WTC11 (cell line): ENCODE data around the gene SLC19A2.

Source experiments
- EMX1 ChIP-seq: fragments of 250-450 bp; sonication (Bioruptor Pico); IDR thresholded peaks from 2 replicates; pipeline ENCODE4 v1.8.0; 2021; ENCODE audit warnings: mild to moderate bottlenecking
- FOXJ3 ChIP-seq: sonication (generic); formaldehyde crosslinking; IDR thresholded peaks from 2 replicates; pipeline ENCODE4 v1.9.0; 2021; ENCODE audit warnings: missing genetic modification reagents, mild to moderate bottlenecking, borderline replicate concordance
- FOXK1 ChIP-seq: sonication (generic); formaldehyde crosslinking; IDR thresholded peaks from 2 replicates; pipeline ENCODE4 v1.8.0; 2022; ENCODE audit warnings: mild to moderate bottlenecking, moderate library complexity, missing genetic modification reagents
- GABPB1 ChIP-seq: sonication (generic); formaldehyde crosslinking; IDR thresholded peaks from 2 replicates; pipeline ENCODE4 v1.8.1; 2023; ENCODE audit warnings: mild to moderate bottlenecking, missing genetic modification reagents
- JUN ChIP-seq: sonication (generic); formaldehyde crosslinking; IDR thresholded peaks from 2 replicates; pipeline ENCODE4 v1.8.0; 2023; ENCODE audit warnings: mild to moderate bottlenecking, missing genetic modification reagents
- NFE2L1 ChIP-seq: sonication (generic); formaldehyde crosslinking; IDR thresholded peaks from 2 replicates; pipeline ENCODE4 v1.8.1; 2023; ENCODE audit warnings: missing genetic modification reagents
- NFYB ChIP-seq: sonication (generic); formaldehyde crosslinking; conservative IDR thresholded peaks from 2 replicates; pipeline ENCODE4 v1.8.0; 2022; ENCODE audit warnings: low read depth, missing genetic modification reagents
- NR2C2 ChIP-seq: sonication (generic); formaldehyde crosslinking; IDR thresholded peaks from 2 replicates; pipeline ENCODE4 v1.8.0; 2022; ENCODE audit warnings: mild to moderate bottlenecking, missing genetic modification reagents
- ZNF138 ChIP-seq: sonication (generic); formaldehyde crosslinking; conservative IDR thresholded peaks from 2 replicates; pipeline ENCODE4 v1.8.1; 2022; ENCODE audit warnings: mild to moderate bottlenecking, moderate library complexity, missing genetic modification reagents
- TF ChIP-seq, protein P1 (sequence below): fragments of 200-600 bp; IDR thresholded peaks from 2 replicates; pipeline ENCODE4 v1.8.0; 2022; ENCODE audit warnings: antibody characterized with exemption
- TF ChIP-seq, protein P2 (sequence below): fragments of 250-450 bp; sonication (Bioruptor Pico); conservative IDR thresholded peaks from 2 replicates; pipeline ENCODE4 v1.9.0; 2021; ENCODE audit warnings: mild to moderate bottlenecking
- TF ChIP-seq, protein P3 (sequence below): sonication (generic); formaldehyde crosslinking; IDR thresholded peaks from 2 replicates; pipeline ENCODE4 v1.8.0; 2022; ENCODE audit warnings: mild to moderate bottlenecking, missing genetic modification reagents
- TF ChIP-seq, protein P4 (sequence below): sonication (generic); formaldehyde crosslinking; IDR thresholded peaks from 2 replicates; pipeline ENCODE4 v1.8.0; 2022; ENCODE audit warnings: mild to moderate bottlenecking, missing genetic modification reagents

DNA sequence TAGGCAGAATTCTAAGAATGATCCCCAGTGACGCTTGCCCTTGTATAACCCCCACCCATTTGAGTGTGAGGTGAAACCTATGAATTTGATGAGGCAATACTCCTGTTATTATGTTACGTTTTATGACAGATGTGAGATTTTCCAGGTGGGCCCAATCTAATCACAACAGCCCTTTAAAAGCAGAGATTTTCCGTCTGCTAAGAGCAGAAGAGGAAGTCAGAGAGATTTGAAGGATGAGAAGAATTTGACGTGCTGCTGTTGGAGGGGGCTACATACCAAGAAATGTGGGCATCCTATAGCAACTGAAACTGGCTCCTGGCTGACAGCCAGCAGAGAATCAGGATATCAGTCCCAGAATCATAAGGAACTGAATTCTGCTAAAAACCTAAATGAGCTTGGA, 2.4 kb upstream of the SLC19A2 start:
- TF ChIP-seq, protein P1, sequence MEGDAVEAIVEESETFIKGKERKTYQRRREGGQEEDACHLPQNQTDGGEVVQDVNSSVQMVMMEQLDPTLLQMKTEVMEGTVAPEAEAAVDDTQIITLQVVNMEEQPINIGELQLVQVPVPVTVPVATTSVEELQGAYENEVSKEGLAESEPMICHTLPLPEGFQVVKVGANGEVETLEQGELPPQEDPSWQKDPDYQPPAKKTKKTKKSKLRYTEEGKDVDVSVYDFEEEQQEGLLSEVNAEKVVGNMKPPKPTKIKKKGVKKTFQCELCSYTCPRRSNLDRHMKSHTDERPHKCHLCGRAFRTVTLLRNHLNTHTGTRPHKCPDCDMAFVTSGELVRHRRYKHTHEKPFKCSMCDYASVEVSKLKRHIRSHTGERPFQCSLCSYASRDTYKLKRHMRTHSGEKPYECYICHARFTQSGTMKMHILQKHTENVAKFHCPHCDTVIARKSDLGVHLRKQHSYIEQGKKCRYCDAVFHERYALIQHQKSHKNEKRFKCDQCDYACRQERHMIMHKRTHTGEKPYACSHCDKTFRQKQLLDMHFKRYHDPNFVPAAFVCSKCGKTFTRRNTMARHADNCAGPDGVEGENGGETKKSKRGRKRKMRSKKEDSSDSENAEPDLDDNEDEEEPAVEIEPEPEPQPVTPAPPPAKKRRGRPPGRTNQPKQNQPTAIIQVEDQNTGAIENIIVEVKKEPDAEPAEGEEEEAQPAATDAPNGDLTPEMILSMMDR: no peak
- TF ChIP-seq, protein P2, sequence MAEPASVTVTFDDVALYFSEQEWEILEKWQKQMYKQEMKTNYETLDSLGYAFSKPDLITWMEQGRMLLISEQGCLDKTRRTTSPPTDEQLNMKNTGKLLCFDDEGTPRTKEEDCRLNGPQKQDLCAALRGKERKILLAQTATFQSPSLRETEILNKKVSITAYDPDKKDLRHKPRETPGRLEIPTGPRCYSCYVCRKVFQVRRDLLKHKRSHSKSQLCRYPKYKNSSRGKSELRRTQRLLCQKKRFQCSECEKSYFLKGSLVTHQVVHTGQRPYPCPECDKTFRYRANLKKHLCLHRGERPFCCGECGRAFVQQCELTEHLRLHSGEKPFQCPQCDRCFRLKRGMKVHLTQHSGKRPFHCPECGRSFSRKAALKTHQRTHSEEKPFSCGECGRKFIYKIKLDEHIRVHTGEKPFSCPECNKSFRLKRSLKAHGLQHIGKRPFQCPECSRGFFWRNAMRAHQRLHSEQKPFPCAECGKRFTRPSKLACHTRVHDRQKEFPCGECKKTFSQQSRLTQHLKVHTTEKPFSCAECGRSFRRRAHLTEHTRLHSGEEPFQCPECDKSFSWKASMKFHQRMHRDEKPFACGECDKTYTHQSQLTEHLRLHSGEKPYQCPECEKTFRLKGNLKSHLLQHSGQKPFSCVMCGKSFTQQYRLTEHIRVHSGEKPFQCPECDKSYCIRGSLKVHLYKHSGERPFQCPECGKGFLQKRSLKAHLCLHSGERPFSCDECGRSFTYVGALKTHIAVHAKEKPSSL (CRISPR knock-in tag): no peak
- TF ChIP-seq, protein P3, sequence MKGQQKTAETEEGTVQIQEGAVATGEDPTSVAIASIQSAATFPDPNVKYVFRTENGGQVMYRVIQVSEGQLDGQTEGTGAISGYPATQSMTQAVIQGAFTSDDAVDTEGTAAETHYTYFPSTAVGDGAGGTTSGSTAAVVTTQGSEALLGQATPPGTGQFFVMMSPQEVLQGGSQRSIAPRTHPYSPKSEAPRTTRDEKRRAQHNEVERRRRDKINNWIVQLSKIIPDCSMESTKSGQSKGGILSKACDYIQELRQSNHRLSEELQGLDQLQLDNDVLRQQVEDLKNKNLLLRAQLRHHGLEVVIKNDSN: no peak
- no peak for TF ChIP-seq ZNF138
- no peak for TF ChIP-seq EMX1 (CRISPR knock-in tag)
- TF ChIP-seq JUN: no peak
- no peak for TF ChIP-seq NFYB (CRISPR knock-in tag)
- TF ChIP-seq FOXJ3: no peak
- TF ChIP-seq GABPB1: no peak
- TF ChIP-seq, protein P4, sequence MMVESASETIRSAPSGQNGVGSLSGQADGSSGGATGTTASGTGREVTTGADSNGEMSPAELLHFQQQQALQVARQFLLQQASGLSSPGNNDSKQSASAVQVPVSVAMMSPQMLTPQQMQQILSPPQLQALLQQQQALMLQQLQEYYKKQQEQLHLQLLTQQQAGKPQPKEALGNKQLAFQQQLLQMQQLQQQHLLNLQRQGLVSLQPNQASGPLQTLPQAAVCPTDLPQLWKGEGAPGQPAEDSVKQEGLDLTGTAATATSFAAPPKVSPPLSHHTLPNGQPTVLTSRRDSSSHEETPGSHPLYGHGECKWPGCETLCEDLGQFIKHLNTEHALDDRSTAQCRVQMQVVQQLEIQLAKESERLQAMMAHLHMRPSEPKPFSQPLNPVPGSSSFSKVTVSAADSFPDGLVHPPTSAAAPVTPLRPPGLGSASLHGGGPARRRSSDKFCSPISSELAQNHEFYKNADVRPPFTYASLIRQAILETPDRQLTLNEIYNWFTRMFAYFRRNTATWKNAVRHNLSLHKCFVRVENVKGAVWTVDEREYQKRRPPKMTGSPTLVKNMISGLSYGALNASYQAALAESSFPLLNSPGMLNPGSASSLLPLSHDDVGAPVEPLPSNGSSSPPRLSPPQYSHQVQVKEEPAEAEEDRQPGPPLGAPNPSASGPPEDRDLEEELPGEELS (CRISPR knock-in tag): no peak
- no peak for TF ChIP-seq FOXK1 (CRISPR knock-in tag)
- no peak for TF ChIP-seq NR2C2
- TF ChIP-seq NFE2L1 (CRISPR knock-in tag): no peak
